ENCODE measurements around the gene SLC41A2.

- TF ChIP-seq NR2C2 (CRISPR knock-in tag; IDR thresholded peaks at IDR 0.05) (no peak), CTCF (IDR thresholded peaks at IDR 0.05) (no peak), SP1 (CRISPR knock-in tag; conservative IDR thresholded peaks at IDR 0.05) (no peak), NR1H2 (CRISPR knock-in tag; IDR thresholded peaks at IDR 0.05) (no peak), ZNF263 (CRISPR knock-in tag; IDR thresholded peaks at IDR 0.05; ENCODE audit: low read depth) (no peak), SMAD3 (CRISPR knock-in tag; IDR thresholded peaks at IDR 0.05; ENCODE audit: borderline replicate concordance) (no peak), ZNF317 (CRISPR knock-in tag; IDR thresholded peaks at IDR 0.05; ENCODE audit: borderline replicate concordance, low read depth) (no peak), GABPB1 (CRISPR knock-in tag; IDR thresholded peaks at IDR 0.05) (no peak), PREB (CRISPR knock-in tag; IDR thresholded peaks at IDR 0.05; ENCODE audit: borderline replicate concordance) (no peak)
- TF ChIP-seq, protein P1, sequence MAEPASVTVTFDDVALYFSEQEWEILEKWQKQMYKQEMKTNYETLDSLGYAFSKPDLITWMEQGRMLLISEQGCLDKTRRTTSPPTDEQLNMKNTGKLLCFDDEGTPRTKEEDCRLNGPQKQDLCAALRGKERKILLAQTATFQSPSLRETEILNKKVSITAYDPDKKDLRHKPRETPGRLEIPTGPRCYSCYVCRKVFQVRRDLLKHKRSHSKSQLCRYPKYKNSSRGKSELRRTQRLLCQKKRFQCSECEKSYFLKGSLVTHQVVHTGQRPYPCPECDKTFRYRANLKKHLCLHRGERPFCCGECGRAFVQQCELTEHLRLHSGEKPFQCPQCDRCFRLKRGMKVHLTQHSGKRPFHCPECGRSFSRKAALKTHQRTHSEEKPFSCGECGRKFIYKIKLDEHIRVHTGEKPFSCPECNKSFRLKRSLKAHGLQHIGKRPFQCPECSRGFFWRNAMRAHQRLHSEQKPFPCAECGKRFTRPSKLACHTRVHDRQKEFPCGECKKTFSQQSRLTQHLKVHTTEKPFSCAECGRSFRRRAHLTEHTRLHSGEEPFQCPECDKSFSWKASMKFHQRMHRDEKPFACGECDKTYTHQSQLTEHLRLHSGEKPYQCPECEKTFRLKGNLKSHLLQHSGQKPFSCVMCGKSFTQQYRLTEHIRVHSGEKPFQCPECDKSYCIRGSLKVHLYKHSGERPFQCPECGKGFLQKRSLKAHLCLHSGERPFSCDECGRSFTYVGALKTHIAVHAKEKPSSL (CRISPR knock-in tag; conservative IDR thresholded peaks at IDR 0.05), result no peak
- TF ChIP-seq, protein P2, sequence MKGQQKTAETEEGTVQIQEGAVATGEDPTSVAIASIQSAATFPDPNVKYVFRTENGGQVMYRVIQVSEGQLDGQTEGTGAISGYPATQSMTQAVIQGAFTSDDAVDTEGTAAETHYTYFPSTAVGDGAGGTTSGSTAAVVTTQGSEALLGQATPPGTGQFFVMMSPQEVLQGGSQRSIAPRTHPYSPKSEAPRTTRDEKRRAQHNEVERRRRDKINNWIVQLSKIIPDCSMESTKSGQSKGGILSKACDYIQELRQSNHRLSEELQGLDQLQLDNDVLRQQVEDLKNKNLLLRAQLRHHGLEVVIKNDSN (CRISPR knock-in tag; IDR thresholded peaks at IDR 0.05), result no peak
- TF ChIP-seq, protein P3, sequence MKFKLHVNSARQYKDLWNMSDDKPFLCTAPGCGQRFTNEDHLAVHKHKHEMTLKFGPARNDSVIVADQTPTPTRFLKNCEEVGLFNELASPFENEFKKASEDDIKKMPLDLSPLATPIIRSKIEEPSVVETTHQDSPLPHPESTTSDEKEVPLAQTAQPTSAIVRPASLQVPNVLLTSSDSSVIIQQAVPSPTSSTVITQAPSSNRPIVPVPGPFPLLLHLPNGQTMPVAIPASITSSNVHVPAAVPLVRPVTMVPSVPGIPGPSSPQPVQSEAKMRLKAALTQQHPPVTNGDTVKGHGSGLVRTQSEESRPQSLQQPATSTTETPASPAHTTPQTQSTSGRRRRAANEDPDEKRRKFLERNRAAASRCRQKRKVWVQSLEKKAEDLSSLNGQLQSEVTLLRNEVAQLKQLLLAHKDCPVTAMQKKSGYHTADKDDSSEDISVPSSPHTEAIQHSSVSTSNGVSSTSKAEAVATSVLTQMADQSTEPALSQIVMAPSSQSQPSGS (CRISPR knock-in tag; IDR thresholded peaks at IDR 0.05; ENCODE audit: borderline replicate concordance, low read depth), result no peak
Measured at GRCh38 chr12:104973250-104973649, 15.2 kb upstream of the SLC41A2 start.
